ENCODE measurements around the gene NAALADL2.

The NAALADL2 gene

GRCh38 chr3:175746308-175746707 is 887.2 kb downstream of the NAALADL2 start:
- H3K27me3 ChIP-seq: no peaks in the 10 kb centered on the region
- H3K4me3 ChIP-seq (ENCODE audit: low read depth, low read length): no peak overlapping the region
- peak; percentile 68 for DNase-seq
- H3K36me3 ChIP-seq: no peaks in the 10 kb centered on the region
- H3K9me3 ChIP-seq: no peaks in the 10 kb centered on the region
- H3K4me1 ChIP-seq: peaks cover 14% of the 10 kb centered on the region
- no peak for TF ChIP-seq CTCF (IDR thresholded peaks at IDR 0.05; ENCODE audit: low read depth, low read length)

- Histone ChIP-seq H3K36me3 (no peaks in the 10 kb centered on the region), H3K27me3 (no peaks in the 10 kb centered on the region), H3K9me3 (no peaks in the 10 kb centered on the region), H3K4me3 (ENCODE audit: low read depth, low read length) (no peak overlapping the region), H3K4me1 (peaks cover 11% of the 10 kb centered on the region)
- TF ChIP-seq CTCF (IDR thresholded peaks at IDR 0.05; ENCODE audit: low read depth, low read length): no peak
- DNase-seq: no peak
Measured at GRCh38 chr3:175748087-175748730, 889.1 kb downstream of the NAALADL2 start.

- no peak for DNase-seq
- H3K4me1 ChIP-seq: peaks cover 11% of the 10 kb centered on the region
- no peaks in the 10 kb centered on the region for H3K36me3 ChIP-seq
- no peaks in the 10 kb centered on the region for H3K9me3 ChIP-seq
- no peak for TF ChIP-seq CTCF (IDR thresholded peaks at IDR 0.05; ENCODE audit: low read depth, low read length)
- no peak overlapping the region for H3K4me3 ChIP-seq (ENCODE audit: low read depth, low read length)
- H3K27me3 ChIP-seq: no peaks in the 10 kb centered on the region
Measured at GRCh38 chr3:175749981-175750380, 890.8 kb downstream of the NAALADL2 start.

- Histone ChIP-seq H3K36me3 (no peaks in the 10 kb centered on the region), H3K4me3 (ENCODE audit: low read depth, low read length) (no peak overlapping the region), H3K9me3 (no peaks in the 10 kb centered on the region), H3K4me1 (peaks cover 7% of the 10 kb centered on the region), H3K27me3 (no peaks in the 10 kb centered on the region)
- TF ChIP-seq CTCF (IDR thresholded peaks at IDR 0.05; ENCODE audit: low read depth, low read length): no peak
- DNase-seq: no peak
Measured at GRCh38 chr3:175751089-175751488, 892.0 kb downstream of the NAALADL2 start.

- no peak for DNase-seq
Measured at GRCh38 chr3:175763948-175764347, 904.8 kb downstream of the NAALADL2 start.

More at GRCh38 chr3:175763948-175764347, 904.8 kb downstream of the NAALADL2 start:
- H3K36me3 ChIP-seq: no peaks in the 10 kb centered on the region
- TF ChIP-seq CTCF (IDR thresholded peaks at IDR 0.05; ENCODE audit: low read depth, low read length): no peak
- no peaks in the 10 kb centered on the region for H3K9me3 ChIP-seq
- no peaks in the 10 kb centered on the region for H3K27me3 ChIP-seq
- no peak overlapping the region for H3K4me3 ChIP-seq (ENCODE audit: low read depth, low read length)
- no peaks in the 10 kb centered on the region for H3K4me1 ChIP-seq
